Mesothelial cell of epicardium (in vitro differentiated cells): ENCODE measurements around the gene ZBTB45. TPM values are rescaled to one million over a fixed set of nuclear protein-coding genes. Genes with fewer than 3 reads are reported as not detected.

ENCODE experiments used
- DNase-seq, 2 experiments: peaks; one replicate each; pipeline ENCODE4 v3.0.0; 2021; ENCODE audit warnings: low spot score in 2 of 2; ENCODE audit not compliant: unreplicated experiment in 2 of 2
- H3K27ac Mint-ChIP-seq: 2 replicates; pipeline ENCODE4 v1.8.0; 2021; ENCODE audit warnings: mixed read lengths
- H3K27me3 Mint-ChIP-seq: 2 replicates; pipeline ENCODE4 v1.8.0; 2021; ENCODE audit warnings: low read depth, mixed read lengths
- H3K36me3 Mint-ChIP-seq: 2 replicates; pipeline ENCODE4 v1.8.0; 2021; ENCODE audit warnings: mixed read lengths
- H3K4me1 Mint-ChIP-seq: 2 replicates; pipeline ENCODE4 v1.8.0; 2021; ENCODE audit warnings: mixed read lengths
- H3K4me3 Mint-ChIP-seq: 2 replicates; pipeline ENCODE4 v1.8.0; 2021; ENCODE audit warnings: mild to moderate bottlenecking, moderate library complexity, mixed read lengths
- H3K9me3 Mint-ChIP-seq: 2 replicates; pipeline ENCODE4 v1.8.0; 2021; ENCODE audit warnings: mixed read lengths
- total RNA-seq: library from RNA; stranded (reverse); gene quantifications from 3 replicates; pipeline ENCODE4 v1.2.1, GENCODE V29; 2021
- TF ChIP-seq, protein P1 (sequence below): fragments of 200-600 bp; sonication (generic); IDR thresholded peaks from one replicate; pipeline ENCODE4 v1.5.0; 2021; ENCODE audit warnings: antibody characterized with exemption; ENCODE audit not compliant: unreplicated experiment

The ZBTB45 gene
- total RNA-seq, 1 donor from 2014 or later: 24.4 TPM

GRCh38 chr19:58521651-58522050 is 2.0 kb upstream of the ZBTB45 start:
- Mint-ChIP-seq H3K27me3 (no peaks in the 10 kb centered on the region), H3K27ac (peak overlapping the region; percentile 75), H3K36me3 (no peaks in the 10 kb centered on the region), H3K9me3 (no peaks in the 10 kb centered on the region), H3K4me3 (peak overlapping the region; percentile 48), H3K4me1 (peaks cover 23% of the 10 kb centered on the region)
- TF ChIP-seq, protein P1, sequence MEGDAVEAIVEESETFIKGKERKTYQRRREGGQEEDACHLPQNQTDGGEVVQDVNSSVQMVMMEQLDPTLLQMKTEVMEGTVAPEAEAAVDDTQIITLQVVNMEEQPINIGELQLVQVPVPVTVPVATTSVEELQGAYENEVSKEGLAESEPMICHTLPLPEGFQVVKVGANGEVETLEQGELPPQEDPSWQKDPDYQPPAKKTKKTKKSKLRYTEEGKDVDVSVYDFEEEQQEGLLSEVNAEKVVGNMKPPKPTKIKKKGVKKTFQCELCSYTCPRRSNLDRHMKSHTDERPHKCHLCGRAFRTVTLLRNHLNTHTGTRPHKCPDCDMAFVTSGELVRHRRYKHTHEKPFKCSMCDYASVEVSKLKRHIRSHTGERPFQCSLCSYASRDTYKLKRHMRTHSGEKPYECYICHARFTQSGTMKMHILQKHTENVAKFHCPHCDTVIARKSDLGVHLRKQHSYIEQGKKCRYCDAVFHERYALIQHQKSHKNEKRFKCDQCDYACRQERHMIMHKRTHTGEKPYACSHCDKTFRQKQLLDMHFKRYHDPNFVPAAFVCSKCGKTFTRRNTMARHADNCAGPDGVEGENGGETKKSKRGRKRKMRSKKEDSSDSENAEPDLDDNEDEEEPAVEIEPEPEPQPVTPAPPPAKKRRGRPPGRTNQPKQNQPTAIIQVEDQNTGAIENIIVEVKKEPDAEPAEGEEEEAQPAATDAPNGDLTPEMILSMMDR: no peak
- no peak for DNase-seq

DNA sequence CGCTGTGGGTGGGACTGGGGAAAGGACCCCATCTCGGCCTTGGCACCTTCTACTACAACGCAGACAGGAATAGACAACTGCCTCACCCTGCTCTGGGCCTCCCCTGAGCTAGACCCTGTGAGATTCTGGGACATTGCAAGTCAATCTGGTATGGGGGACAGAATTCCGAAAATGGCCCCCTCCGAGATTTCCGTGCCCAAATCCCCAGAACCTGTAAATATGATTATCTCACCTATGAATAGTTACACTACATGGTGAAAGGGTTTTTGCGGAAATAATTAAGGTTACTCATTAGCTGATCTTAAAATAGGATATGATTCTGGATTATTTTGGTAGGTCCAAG is 618 bp upstream of the ZBTB45 start:
- H3K27me3 Mint-ChIP-seq: no peaks in the 10 kb centered on the region
- H3K9me3 Mint-ChIP-seq: no peaks in the 10 kb centered on the region
- no peaks in the 10 kb centered on the region for H3K36me3 Mint-ChIP-seq
- peaks cover 32% of the 10 kb centered on the region for H3K4me1 Mint-ChIP-seq
- TF ChIP-seq, protein P1: no peak
- DNase-seq: no peak
- peak overlapping the region; percentile 92 for H3K4me3 Mint-ChIP-seq
- H3K27ac Mint-ChIP-seq: peak overlapping the region; percentile 99

DNA sequence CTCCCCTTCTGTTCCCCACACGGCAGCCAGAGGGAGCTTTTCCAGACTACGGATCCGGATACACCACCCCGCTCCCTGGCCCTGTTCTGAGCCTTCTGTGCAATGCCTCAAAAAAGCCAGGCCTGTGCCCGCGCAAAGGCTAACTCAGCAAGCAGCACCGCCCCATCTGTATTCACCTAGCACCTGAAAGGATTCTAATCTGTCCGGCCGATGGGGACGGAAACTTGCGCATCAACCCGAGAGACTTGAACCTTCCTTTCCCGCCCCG is 589 bp downstream of the ZBTB45 start:
- Mint-ChIP-seq H3K4me1 (peaks cover 40% of the 10 kb centered on the region), H3K27ac (peak overlapping the region; percentile 99), H3K27me3 (no peaks in the 10 kb centered on the region), H3K9me3 (no peaks in the 10 kb centered on the region), H3K4me3 (peak overlapping the region; percentile 92), H3K36me3 (no peaks in the 10 kb centered on the region)
- TF ChIP-seq, protein P1: no peak
- DNase-seq: peak; percentile 55 to 81

- H3K36me3 Mint-ChIP-seq: no peaks in the 10 kb centered on the region
- no peaks in the 10 kb centered on the region for H3K27me3 Mint-ChIP-seq
- peak overlapping the region; percentile 99 for H3K27ac Mint-ChIP-seq
- DNase-seq: no peak
- TF ChIP-seq, protein P1: no peak
- peaks cover 41% of the 10 kb centered on the region for H3K4me1 Mint-ChIP-seq
- H3K4me3 Mint-ChIP-seq: peak overlapping the region; percentile 92
- no peaks in the 10 kb centered on the region for H3K9me3 Mint-ChIP-seq
These were observed 1.1 kb downstream of the ZBTB45 start for GRCh38 chr19:58518256-58519086.

- peak overlapping the region; percentile 37 for H3K4me3 Mint-ChIP-seq
- DNase-seq: no peak
- H3K4me1 Mint-ChIP-seq: peaks cover 41% of the 10 kb centered on the region
- no peaks in the 10 kb centered on the region for H3K27me3 Mint-ChIP-seq
- TF ChIP-seq, protein P1: no peak
- H3K36me3 Mint-ChIP-seq: no peaks in the 10 kb centered on the region
- H3K9me3 Mint-ChIP-seq: no peaks in the 10 kb centered on the region
- H3K27ac Mint-ChIP-seq: no peak overlapping the region
These were observed 2.4 kb downstream of the ZBTB45 start for GRCh38 chr19:58516964-58517833.
